ENCODE data around the gene CCDC30.

GRCh38 chr1:42541104-42541503 lies 78.0 kb downstream of the CCDC30 start:
- TF ChIP-seq CTCF (IDR thresholded peaks at IDR 0.05) (no peak), EP300 (IDR thresholded peaks at IDR 0.05) (no peak), POLR2A (IDR thresholded peaks at IDR 0.05) (no peak)

Data from sigmoid colon (tissue), 4 donors.